Upper lobe of right lung (tissue), 1 donor: ENCODE data around the gene SGMS1. TPM values are rescaled to one million over a fixed set of nuclear protein-coding genes. Genes with fewer than 3 reads are reported as not detected.

Experiments
- ATAC-seq: fragments of 200-7000 bp; cut with Tn5 transposase; one replicate; pipeline ENCODE4 v1.9.1; 2020; ENCODE audit warnings: mild to moderate bottlenecking, moderate library complexity
- DNase-seq: peaks from one replicate; pipeline ENCODE4 v3.0.0-alpha.2; 2020
- H3K27ac ChIP-seq: fragments of 200-600 bp; one replicate; pipeline ENCODE4 v1.8.0; 2022
- H3K27me3 ChIP-seq: fragments of 200-600 bp; one replicate; pipeline ENCODE4 v1.8.0; 2022; ENCODE audit warnings: mild to moderate bottlenecking
- H3K36me3 ChIP-seq: fragments of 200-600 bp; one replicate; pipeline ENCODE4 v1.8.0; 2022
- H3K4me1 ChIP-seq: fragments of 200-600 bp; one replicate; pipeline ENCODE4 v1.8.0; 2022
- H3K4me3 ChIP-seq: fragments of 200-600 bp; one replicate; pipeline ENCODE4 v1.8.0; 2022; ENCODE audit warnings: mild to moderate bottlenecking
- H3K9me3 ChIP-seq: fragments of 200-600 bp; one replicate; pipeline ENCODE4 v1.8.0; 2022
- intact Hi-C: fragments of 100-400 bp; cut with DNase I; formaldehyde crosslinking; loops from one replicate; pipeline ENCODE4 v1.11.0; 2022
- total RNA-seq: library from RNA; stranded (reverse); fragmentation: NEBNext Ultra II Directional; extraction: Animal tissue kit (Norgen Biotek cat#: 25700); gene quantifications from one replicate; pipeline ENCODE4 v1.2.1, GENCODE V29; 2021
- TF ChIP-seq, protein P1 (sequence below): fragments of 200-600 bp; IDR thresholded peaks from one replicate; pipeline ENCODE4 v1.8.0; 2022; ENCODE audit warnings: antibody characterized with exemption
- donor health status: DM: no; HTN: yes; CAD: no; lungs with severe emphysema.

Gene SGMS1
- total RNA-seq, 1 donor from 2014 or later = 73.1 TPM

- intact Hi-C loops = no loop called here
- H3K9me3 ChIP-seq = no peaks in the 10 kb centered on the region
- TF ChIP-seq, protein P1, sequence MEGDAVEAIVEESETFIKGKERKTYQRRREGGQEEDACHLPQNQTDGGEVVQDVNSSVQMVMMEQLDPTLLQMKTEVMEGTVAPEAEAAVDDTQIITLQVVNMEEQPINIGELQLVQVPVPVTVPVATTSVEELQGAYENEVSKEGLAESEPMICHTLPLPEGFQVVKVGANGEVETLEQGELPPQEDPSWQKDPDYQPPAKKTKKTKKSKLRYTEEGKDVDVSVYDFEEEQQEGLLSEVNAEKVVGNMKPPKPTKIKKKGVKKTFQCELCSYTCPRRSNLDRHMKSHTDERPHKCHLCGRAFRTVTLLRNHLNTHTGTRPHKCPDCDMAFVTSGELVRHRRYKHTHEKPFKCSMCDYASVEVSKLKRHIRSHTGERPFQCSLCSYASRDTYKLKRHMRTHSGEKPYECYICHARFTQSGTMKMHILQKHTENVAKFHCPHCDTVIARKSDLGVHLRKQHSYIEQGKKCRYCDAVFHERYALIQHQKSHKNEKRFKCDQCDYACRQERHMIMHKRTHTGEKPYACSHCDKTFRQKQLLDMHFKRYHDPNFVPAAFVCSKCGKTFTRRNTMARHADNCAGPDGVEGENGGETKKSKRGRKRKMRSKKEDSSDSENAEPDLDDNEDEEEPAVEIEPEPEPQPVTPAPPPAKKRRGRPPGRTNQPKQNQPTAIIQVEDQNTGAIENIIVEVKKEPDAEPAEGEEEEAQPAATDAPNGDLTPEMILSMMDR = no peak
- H3K27ac ChIP-seq = no peak overlapping the region
- H3K4me3 ChIP-seq = no peak overlapping the region
- ATAC-seq = no peak
- DNase-seq = no peak
- no peaks in the 10 kb centered on the region for H3K27me3 ChIP-seq
- H3K36me3 ChIP-seq = no peaks in the 10 kb centered on the region
- peaks cover 3% of the 10 kb centered on the region for H3K4me1 ChIP-seq
Measured at GRCh38 chr10:50511492-50512213, 112.1 kb downstream of the SGMS1 start.

- TF ChIP-seq, protein P1 = no peak
- no peak for DNase-seq
- no peak for ATAC-seq
- Histone ChIP-seq H3K27me3 (no peaks in the 10 kb centered on the region), H3K36me3 (no peaks in the 10 kb centered on the region), H3K9me3 (no peaks in the 10 kb centered on the region), H3K4me1 (peaks cover 3% of the 10 kb centered on the region), H3K27ac (no peak overlapping the region), H3K4me3 (no peak overlapping the region)
- intact Hi-C loops = no loop called here
Measured at GRCh38 chr10:50510517-50511473, 113.0 kb downstream of the SGMS1 start.

DNA sequence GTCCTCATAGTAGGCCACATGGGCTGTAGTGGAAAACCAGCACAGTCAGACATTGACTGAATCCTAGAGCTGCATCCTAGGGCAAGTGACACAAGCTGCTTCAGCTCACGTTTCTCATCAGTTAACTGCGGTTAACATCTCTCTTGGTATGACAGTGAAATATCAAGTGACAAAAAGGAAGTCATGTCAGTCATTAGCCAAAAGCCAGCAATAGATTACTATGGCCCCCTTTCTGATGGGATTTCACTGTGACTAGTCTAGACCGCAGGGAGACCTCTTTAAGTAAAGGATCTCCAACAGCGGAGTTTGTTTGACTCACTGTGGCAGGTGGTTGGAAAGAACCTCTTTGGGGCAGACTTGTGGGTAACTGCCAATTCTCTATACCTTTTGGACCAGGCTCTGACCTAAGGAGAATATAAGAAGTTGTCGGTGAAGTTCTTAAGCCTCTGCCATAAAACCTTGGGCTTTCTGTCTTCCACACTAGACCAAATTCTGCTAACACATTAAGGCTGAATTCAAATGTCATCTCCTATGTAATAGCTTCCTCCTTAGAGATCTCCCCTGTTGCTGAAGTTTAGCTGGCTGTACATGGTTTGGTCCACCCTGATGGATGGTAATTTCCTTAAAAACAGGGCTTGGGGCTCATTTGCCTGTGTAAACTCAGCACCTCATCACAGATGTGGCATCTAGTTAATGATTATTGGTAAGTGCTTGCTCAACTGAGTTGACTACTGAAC is 115.3 kb downstream of the SGMS1 start:
- DNase-seq (no peak), ATAC-seq (peak; percentile 53)
- Histone ChIP-seq H3K9me3 (no peaks in the 10 kb centered on the region), H3K4me3 (no peak overlapping the region), H3K27me3 (no peaks in the 10 kb centered on the region), H3K27ac (no peak overlapping the region), H3K4me1 (peaks cover 3% of the 10 kb centered on the region), H3K36me3 (no peaks in the 10 kb centered on the region)
- intact Hi-C loops = no loop called here
- TF ChIP-seq, protein P1 = no peak

GRCh38 chr10:50506861-50507573 is 116.7 kb downstream of the SGMS1 start:
- H3K27ac ChIP-seq = no peak overlapping the region
- H3K27me3 ChIP-seq = no peaks in the 10 kb centered on the region
- ATAC-seq (no peak), DNase-seq (no peak)
- intact Hi-C loops = no loop called here
- H3K36me3 ChIP-seq = no peaks in the 10 kb centered on the region
- H3K9me3 ChIP-seq = no peaks in the 10 kb centered on the region
- TF ChIP-seq, protein P1 = no peak
- H3K4me3 ChIP-seq = no peak overlapping the region
- H3K4me1 ChIP-seq = no peaks in the 10 kb centered on the region

DNA sequence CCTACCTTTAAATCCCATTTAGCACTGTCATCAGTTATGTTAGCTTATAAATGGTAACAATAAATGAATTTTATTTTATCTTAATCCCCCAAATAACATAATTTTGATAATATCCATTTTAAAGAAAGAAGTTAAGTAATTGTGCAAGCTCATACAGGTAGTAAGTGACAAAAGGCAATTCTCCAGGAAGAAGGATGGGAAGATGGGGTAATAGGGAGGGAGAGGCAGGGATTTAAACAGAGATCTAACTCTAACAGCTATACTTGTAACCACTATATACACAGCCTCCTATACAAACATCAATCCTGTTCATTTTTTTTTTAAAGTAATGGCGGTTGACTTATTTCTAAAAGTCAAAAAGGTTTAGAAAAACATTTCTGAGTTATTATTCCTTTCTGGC is 119.4 kb downstream of the SGMS1 start:
- TF ChIP-seq, protein P1 = no peak
- H3K27me3 ChIP-seq = no peaks in the 10 kb centered on the region
- ATAC-seq = no peak

More for the DNA sequence above, 119.4 kb downstream of the SGMS1 start:
- Histone ChIP-seq H3K4me3 (no peak overlapping the region), H3K9me3 (no peaks in the 10 kb centered on the region), H3K36me3 (no peaks in the 10 kb centered on the region), H3K27ac (no peak overlapping the region), H3K4me1 (no peaks in the 10 kb centered on the region)
- DNase-seq = no peak
- intact Hi-C loops = no loop called here
